HCT116 (cell line): ENCODE measurements around the gene C15orf39. TPM values are rescaled to one million over a fixed set of nuclear protein-coding genes. Genes with fewer than 3 reads are reported as not detected.
"Not testable (repeated sequence)": the region's sequence is repeated elsewhere in the genome, so short reads cannot be mapped to it uniquely, and the experiment has no call there.

Source experiments
- ATAC-seq: fragments of 200-7000 bp; cut with Tn5 transposase; 2 replicates; pipeline ENCODE4 v1.9.1; 2020; ENCODE audit warnings: mild to moderate bottlenecking, moderate library complexity
- BruUV-seq: library from RNA; stranded (reverse); fragments of 400-500 nt; replicated peaks from 2 replicates; lab custom pipeline; 2021; lab: Mats Ljungman, UMichigan
- CTCF ChIA-PET: fragments of 300-600 bp; sonication (Branson Sonifier 250); formaldehyde crosslinking; loops from one replicate; lab custom pipeline; 2021; ENCODE audit warnings: antibody characterized with exemption; lab: Charles Lee
- POLR2A ChIA-PET: fragments of 300-600, 350-600 bp; sonication (Branson Sonifier 250); formaldehyde crosslinking; loops from one replicate; lab custom pipeline; 2021; ENCODE audit warnings: antibody characterized with exemption; lab: Charles Lee
- RAD21 ChIA-PET, 2 experiments: fragments of 300-600 bp; sonication (Branson Sonifier 250); formaldehyde crosslinking; loops; one replicate each; lab custom pipeline; 2023; ENCODE audit warnings: low total read pairs in 2 of 2; ENCODE audit not compliant: uncharacterized antibody in 2 of 2, unreplicated experiment in 2 of 2, low non-redundant PET in 1 of 2; lab: Charles Lee
- DNase-seq: peaks from one replicate; pipeline ENCODE4 v3.0.0-alpha.2; 2010; ENCODE audit warnings: low read depth, low spot score
- H2AFZ ChIP-seq: fragments of 200-600 bp; shearing (Covaris generic), sonication (generic); 2 replicates; pipeline ENCODE4 v1.6.1; 2017; ENCODE audit warnings: low read depth, mixed run types, mixed read lengths, antibody characterized with exemption, low read length; ENCODE audit not compliant: poor library complexity, severe bottlenecking
- H3K27ac ChIP-seq: 2 replicates; pipeline ENCODE4 v1.5.1; 2012; ENCODE audit warnings: low read depth, low read length
- H3K27me3 ChIP-seq: fragments of 200-600 bp; sonication (generic); 2 replicates; pipeline ENCODE4 v1.6.1; 2016; ENCODE audit warnings: mixed run types, low read length, mixed read lengths; ENCODE audit not compliant: insufficient read depth
- H3K36me3 ChIP-seq, 2 experiments: fragments of 200-500 bp in 1 of 2; fragments of 200-600 bp in 1 of 2; sonication (Bioruptor generic) in 1 of 2; sonication (generic) in 1 of 2; 2 replicates each; pipeline versions ENCODE4 v1.5.1 to v1.6.1; 2014 to 2016; ENCODE audit warnings: low read length in 2 of 2, inconsistent platforms in 1 of 2, mixed read lengths in 1 of 2, mixed run types in 1 of 2; ENCODE audit not compliant: insufficient read depth in 2 of 2, control insufficient read depth in 1 of 2
- H3K4me1 ChIP-seq, 2 experiments: fragments of 200-600 bp in 1 of 2; sonication (generic) in 1 of 2; 2 replicates each; pipeline versions ENCODE4 v1.5.1 to v1.6.1; 2012 to 2017; ENCODE audit warnings: low read length in 2 of 2, inconsistent platforms in 1 of 2, mild to moderate bottlenecking in 1 of 2, mixed read lengths in 1 of 2, mixed run types in 1 of 2, moderate library complexity in 1 of 2; ENCODE audit not compliant: insufficient read depth in 2 of 2, control insufficient read depth in 1 of 2
- H3K4me2 ChIP-seq: fragments of 200-600 bp; sonication (generic); 2 replicates; pipeline ENCODE4 v1.6.1; 2017; ENCODE audit warnings: mixed run types, low read length, mixed read lengths
- H3K4me3 ChIP-seq, 2 experiments: fragments of 200-600 bp in 1 of 2; sonication (generic) in 1 of 2; replicated peaks in 1 of 2; 2 replicates each; pipeline ENCODE4 v1.5.1; 2011 to 2016; ENCODE audit warnings: low read length in 2 of 2, control low read depth in 1 of 2, low read depth in 1 of 2, mild to moderate bottlenecking in 1 of 2, mixed read lengths in 1 of 2, mixed run types in 1 of 2
- H3K79me2 ChIP-seq: fragments of 200-600 bp; sonication (generic); 2 replicates; pipeline ENCODE4 v1.6.1; 2017; ENCODE audit warnings: mild to moderate bottlenecking, mixed run types, low read length, moderate library complexity, mixed read lengths; ENCODE audit not compliant: insufficient read depth
- H3K9ac ChIP-seq: fragments of 200-600 bp; sonication (generic); 2 replicates; pipeline ENCODE4 v1.6.1; 2016; ENCODE audit warnings: low read length, mixed read lengths
- H3K9me2 ChIP-seq: fragments of 200-600 bp; sonication (generic), shearing (Covaris generic); 2 replicates; pipeline ENCODE4 v1.6.1; 2017; ENCODE audit warnings: mixed run types, mild to moderate bottlenecking, moderate library complexity; ENCODE audit not compliant: insufficient read depth
- H3K9me3 ChIP-seq, 2 experiments: fragments of 200-500 bp in 1 of 2; fragments of 200-600 bp in 1 of 2; sonication (Bioruptor generic) in 1 of 2; sonication (generic) in 1 of 2; 2 replicates each; pipeline ENCODE4 v1.6.1; 2014 to 2017; ENCODE audit warnings: low read length in 2 of 2, mixed read lengths in 2 of 2, inconsistent platforms in 1 of 2, low read depth in 1 of 2, mild to moderate bottlenecking in 1 of 2, mixed run types in 1 of 2, moderate library complexity in 1 of 2; ENCODE audit not compliant: control insufficient read depth in 1 of 2, insufficient read depth in 1 of 2
- H4K20me1 ChIP-seq: fragments of 200-600 bp; sonication (generic), shearing (Covaris generic); 2 replicates; pipeline ENCODE4 v1.6.1; 2017; ENCODE audit warnings: mixed run types, mild to moderate bottlenecking, moderate library complexity; ENCODE audit not compliant: insufficient read depth
- ATF3 ChIP-seq: IDR thresholded peaks from 2 replicates; pipeline ENCODE4 v1.6.1; 2012
- CBX3 ChIP-seq: IDR thresholded peaks from 2 replicates; pipeline ENCODE4 v1.6.1; 2012; ENCODE audit warnings: low read depth
- CEBPB ChIP-seq: IDR thresholded peaks from 2 replicates; pipeline ENCODE4 v1.6.1; 2012; ENCODE audit warnings: low read depth
- CTCF ChIP-seq, 3 experiments: fragments of 200-600 bp in 1 of 3; sonication (generic) in 1 of 3; IDR thresholded peaks in 2 of 3; conservative IDR thresholded peaks in 1 of 3; 2 replicates each; pipeline ENCODE4 v1.5.1; 2012 to 2017; ENCODE audit warnings: low read depth in 2 of 3, low read length in 2 of 3, antibody characterized with exemption in 1 of 3, borderline replicate concordance in 1 of 3, control low read depth in 1 of 3, mild to moderate bottlenecking in 1 of 3, mixed read lengths in 1 of 3, mixed run types in 1 of 3, moderate library complexity in 1 of 3; ENCODE audit not compliant: insufficient read depth in 1 of 3
- EGR1 ChIP-seq: IDR thresholded peaks from 2 replicates; pipeline ENCODE4 v1.6.1; 2012; ENCODE audit warnings: low read depth
- ELF1 ChIP-seq: IDR thresholded peaks from 2 replicates; pipeline ENCODE4 v1.6.1; 2012; ENCODE audit warnings: low read depth, borderline replicate concordance
- EZH2phosphoT487 ChIP-seq: fragments of 200-600 bp; IDR thresholded peaks from 2 replicates; pipeline ENCODE4 v1.6.1; 2018; ENCODE audit warnings: antibody characterized with exemption, borderline replicate concordance
- FOSL1 ChIP-seq: IDR thresholded peaks from 2 replicates; pipeline ENCODE4 v1.6.1; 2012; ENCODE audit warnings: low read depth
- MAX ChIP-seq: IDR thresholded peaks from 2 replicates; pipeline ENCODE4 v1.6.1; 2012
- POLR2AphosphoS5 ChIP-seq: IDR thresholded peaks from 2 replicates; pipeline ENCODE4 v1.6.1; 2011; ENCODE audit warnings: mild to moderate bottlenecking, low read depth, low read length, moderate library complexity
- RAD21 ChIP-seq: IDR thresholded peaks from 2 replicates; pipeline ENCODE4 v1.6.1; 2012; ENCODE audit warnings: low read depth, mild to moderate bottlenecking
- REST ChIP-seq: IDR thresholded peaks from 2 replicates; pipeline ENCODE4 v1.6.1; 2012; ENCODE audit warnings: low read depth
- SIN3A ChIP-seq: IDR thresholded peaks from 2 replicates; pipeline ENCODE4 v1.6.1; 2012; ENCODE audit warnings: low read depth
- SP1 ChIP-seq: IDR thresholded peaks from 2 replicates; pipeline ENCODE4 v1.6.1; 2012; ENCODE audit warnings: low read depth
- SRF ChIP-seq: IDR thresholded peaks from 2 replicates; pipeline ENCODE4 v1.6.1; 2012; ENCODE audit warnings: low read depth
- TCF7L2 ChIP-seq: IDR thresholded peaks from 2 replicates; pipeline ENCODE4 v1.7.0; 2011; ENCODE audit warnings: borderline replicate concordance, inconsistent platforms; ENCODE audit not compliant: insufficient read depth, insufficient read length; ENCODE audit errors: extremely low read depth
- YY1 ChIP-seq: IDR thresholded peaks from 2 replicates; pipeline ENCODE4 v1.6.1; 2011; ENCODE audit warnings: low read length, low read depth, moderate library complexity, mild to moderate bottlenecking; ENCODE audit not compliant: insufficient replicate concordance; ENCODE audit errors: extremely low read depth
- intact Hi-C: fragments of 100-400 bp; cut with micrococcal nuclease; formaldehyde crosslinking; loops from 2 replicates; pipeline ENCODE4 v1.10.0; 2022
- total RNA-seq: library from RNA; stranded (reverse); gene quantifications from one replicate; pipeline ENCODE4 v1.2.1, GENCODE V29; 2021; ENCODE audit not compliant: unreplicated experiment

Gene C15orf39
- total RNA-seq, 1 experiment from 2014 or later = 29.3 TPM

- DNase-seq (no peak), ATAC-seq (no peak)
- Histone ChIP-seq H3K4me2 (no peak overlapping the region), H3K9ac (no peak overlapping the region), H2AFZ (no peak overlapping the region), H3K9me3 (no peaks in the 10 kb centered on the region), H4K20me1 (peaks cover 4% of the 10 kb centered on the region; the same call in 1 of the 2 replicates), H3K36me3 (peaks cover 11 to 12% of the 10 kb centered on the region in 2 experiments; a peak in 3 of 4 replicates), H3K79me2 (peaks cover 6% of the 10 kb centered on the region; the same call in 1 of the 2 replicates), H3K27ac (no peak overlapping the region), H3K4me1 (no peaks in the 10 kb centered on the region), H3K4me3 (no peak overlapping the region), H3K27me3 (no peaks in the 10 kb centered on the region), H3K9me2 (no peaks in the 10 kb centered on the region)
- POLR2A ChIA-PET = no interaction called here
- BruUV-seq = no TSS peak
- RAD21 ChIA-PET = no interaction called here
- CTCF ChIA-PET = no interaction called here
- TF ChIP-seq CBX3 (no peak), SP1 (no peak), SIN3A (no peak), CEBPB (no peak), TCF7L2 (no peak), POLR2AphosphoS5 (no peak), SRF (no peak), MAX (no peak), CTCF (IDR thresholded peaks at IDR 0.05 in 2 of 3, conservative IDR thresholded peaks at IDR 0.05 in 1 of 3; ENCODE audit: borderline replicate concordance in 1 of 3, insufficient read depth in 1 of 3, low read depth in 2 of 3, low read length in 2 of 3) (no peak), ELF1 (no peak), ATF3 (no peak), EZH2phosphoT487 (no peak), RAD21 (no peak), REST (no peak), EGR1 (no peak), FOSL1 (no peak), YY1 (no peak)
- intact Hi-C loops = no loop called here
Measured at GRCh38 chr15:75217012-75217411, 15.3 kb downstream of the C15orf39 start.

- H3K36me3 ChIP-seq, H3K79me2 ChIP-seq, POLR2A ChIA-PET, intact Hi-C loops, H3K9ac ChIP-seq, H3K4me3 ChIP-seq, DNase-seq, ATAC-seq, H3K27me3 ChIP-seq, H3K9me3 ChIP-seq, H3K9me2 ChIP-seq, H4K20me1 ChIP-seq, H3K4me1 ChIP-seq, RAD21 ChIA-PET, H2AFZ ChIP-seq, H3K4me2 ChIP-seq, BruUV-seq, H3K27ac ChIP-seq, CTCF ChIA-PET: not testable (repeated sequence)
Measured at GRCh38 chr15:75217574-75217973, 15.9 kb downstream of the C15orf39 start.
